ENCODE measurements around the gene CEP164.
"Not testable (repeated sequence)": the region's sequence is repeated elsewhere in the genome, so short reads cannot be mapped to it uniquely, and the experiment has no call there.

The CEP164 gene

DNA sequence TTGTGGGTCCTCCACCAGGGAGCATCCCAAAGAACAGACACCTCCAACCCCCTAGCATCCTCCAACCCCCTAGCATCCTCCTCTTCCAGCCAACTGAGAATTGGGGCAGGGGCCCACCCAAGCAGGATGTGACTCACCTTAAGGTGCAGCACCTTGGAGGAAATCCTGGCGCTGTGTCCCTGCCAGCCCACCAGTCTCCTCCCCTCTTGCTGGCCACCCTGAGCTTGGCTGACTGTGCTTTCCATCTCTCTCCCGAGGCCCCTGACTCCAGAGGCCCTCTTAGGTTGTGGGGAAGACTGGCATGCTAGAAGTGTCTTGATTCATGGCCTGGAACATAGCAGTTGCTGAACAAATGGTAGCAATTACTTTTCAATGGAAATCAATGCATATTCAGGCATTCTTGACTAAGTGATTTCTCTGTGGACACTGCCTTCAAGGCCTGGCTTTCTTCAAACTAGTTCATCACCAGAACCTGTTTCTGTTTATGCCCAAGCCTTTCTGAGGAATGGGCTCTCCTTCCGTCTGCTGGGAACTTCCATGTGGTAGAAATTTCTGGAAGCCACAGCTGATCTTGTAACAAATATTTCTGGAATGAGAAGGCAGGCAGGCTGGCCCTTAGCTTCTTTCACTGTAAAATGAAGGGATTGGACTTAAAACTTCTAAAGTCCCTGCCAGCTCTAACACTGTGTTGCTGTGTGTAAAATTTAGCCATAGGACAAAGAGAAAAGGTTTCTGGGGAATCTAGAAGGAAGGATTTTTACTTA is 60.5 kb downstream of the CEP164 start:
- H3K36me3 Mint-ChIP-seq (ENCODE audit: low read depth): peaks cover 16% of the 10 kb centered on the region
- H3K27me3 Mint-ChIP-seq (ENCODE audit: low read depth): no peaks in the 10 kb centered on the region
- no peaks in the 10 kb centered on the region for H3K9me3 Mint-ChIP-seq
- no peak overlapping the region for H3K4me3 Mint-ChIP-seq
- no peaks in the 10 kb centered on the region for H3K4me1 Mint-ChIP-seq (ENCODE audit: low read depth)
- no peak for DNase-seq (ENCODE audit: low spot score)
- H3K27ac Mint-ChIP-seq: no peak overlapping the region

DNA sequence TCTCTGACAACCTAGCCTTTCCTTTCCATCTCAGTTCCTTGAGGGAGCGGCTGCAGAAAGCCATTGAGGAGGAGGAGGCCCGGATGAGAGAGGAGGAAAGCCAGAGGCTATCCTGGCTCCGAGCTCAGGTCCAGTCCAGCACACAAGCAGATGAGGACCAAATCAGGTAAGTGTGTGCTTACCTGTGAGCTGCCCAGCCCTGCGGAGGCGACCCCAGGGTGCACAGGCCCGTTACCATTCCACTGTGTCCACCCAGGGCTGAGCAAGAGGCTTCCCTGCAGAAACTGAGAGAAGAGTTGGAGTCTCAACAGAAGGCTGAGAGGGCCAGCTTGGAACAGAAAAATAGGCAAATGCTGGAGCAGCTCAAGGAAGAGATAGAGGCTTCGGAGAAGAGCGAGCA is 63.1 kb downstream of the CEP164 start:
- H3K4me1 Mint-ChIP-seq (ENCODE audit: low read depth): no peaks in the 10 kb centered on the region
- no peak overlapping the region for H3K27ac Mint-ChIP-seq
- H3K36me3 Mint-ChIP-seq (ENCODE audit: low read depth): peaks cover 22% of the 10 kb centered on the region
- no peaks in the 10 kb centered on the region for H3K9me3 Mint-ChIP-seq
- DNase-seq (ENCODE audit: low spot score): no peak
- no peak overlapping the region for H3K4me3 Mint-ChIP-seq
- H3K27me3 Mint-ChIP-seq (ENCODE audit: low read depth): no peaks in the 10 kb centered on the region

DNA sequence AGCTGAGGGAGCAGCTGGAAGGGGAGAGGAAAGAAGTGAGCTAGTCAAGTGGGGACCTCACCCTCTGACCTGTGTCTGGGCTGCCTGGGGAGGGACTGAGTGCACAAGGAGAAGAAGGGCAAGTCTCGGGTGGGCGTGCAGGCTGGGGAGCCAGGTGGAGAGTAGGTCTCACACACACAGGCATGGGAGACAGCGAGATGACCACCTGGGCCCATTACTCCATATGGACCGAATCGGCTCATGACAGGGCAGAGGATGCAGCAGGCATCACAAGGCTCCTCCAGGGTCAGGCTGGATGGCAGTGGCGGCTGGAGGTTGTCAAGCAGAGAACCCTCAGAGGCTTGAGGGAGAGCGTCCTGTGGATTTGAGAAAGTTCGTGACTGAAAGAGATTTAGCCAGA is 63.5 kb downstream of the CEP164 start:
- Mint-ChIP-seq H3K9me3 (no peaks in the 10 kb centered on the region), H3K36me3 (ENCODE audit: low read depth) (peaks cover 24% of the 10 kb centered on the region), H3K27me3 (ENCODE audit: low read depth) (no peaks in the 10 kb centered on the region), H3K4me3 (no peak overlapping the region), H3K27ac (no peak overlapping the region), H3K4me1 (ENCODE audit: low read depth) (no peaks in the 10 kb centered on the region)
- no peak for DNase-seq (ENCODE audit: low spot score)

DNA sequence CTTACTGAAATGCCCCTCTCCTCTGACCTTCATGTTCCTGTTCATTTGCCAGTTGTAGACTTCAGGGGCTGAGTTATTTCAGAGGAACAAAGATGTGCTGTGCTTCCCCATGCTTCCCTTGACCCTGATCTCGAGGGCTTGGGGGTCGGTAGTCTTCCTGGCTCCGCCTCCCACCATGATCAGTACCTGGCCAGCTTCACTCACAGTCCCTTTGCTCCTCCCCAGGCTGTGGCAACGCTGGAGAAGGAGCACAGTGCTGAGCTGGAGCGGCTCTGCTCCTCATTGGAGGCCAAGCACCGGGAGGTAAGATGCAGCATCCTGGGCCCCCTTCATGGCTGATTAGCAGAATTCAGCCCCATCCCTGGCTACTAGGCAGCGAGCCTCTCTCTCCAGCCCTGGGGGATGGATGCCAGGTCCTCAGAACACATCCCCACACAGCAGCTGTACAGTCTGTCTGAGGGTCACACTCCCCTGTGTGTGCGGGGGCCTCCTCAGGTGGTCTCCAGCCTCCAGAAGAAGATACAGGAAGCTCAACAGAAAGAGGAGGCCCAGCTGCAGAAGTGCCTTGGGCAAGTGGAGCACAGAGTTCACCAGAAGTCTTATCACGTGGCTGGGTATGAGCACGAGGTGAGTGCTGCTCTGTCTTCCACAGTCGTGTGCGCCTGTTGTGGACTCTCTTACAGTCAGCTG is 64.5 kb downstream of the CEP164 start:
- DNase-seq (ENCODE audit: low spot score): no peak
- Mint-ChIP-seq H3K4me1 (ENCODE audit: low read depth) (no peaks in the 10 kb centered on the region), H3K4me3 (no peak overlapping the region), H3K27me3 (ENCODE audit: low read depth) (no peaks in the 10 kb centered on the region), H3K36me3 (ENCODE audit: low read depth) (peaks cover 33% of the 10 kb centered on the region), H3K27ac (no peak overlapping the region), H3K9me3 (no peaks in the 10 kb centered on the region)

DNA sequence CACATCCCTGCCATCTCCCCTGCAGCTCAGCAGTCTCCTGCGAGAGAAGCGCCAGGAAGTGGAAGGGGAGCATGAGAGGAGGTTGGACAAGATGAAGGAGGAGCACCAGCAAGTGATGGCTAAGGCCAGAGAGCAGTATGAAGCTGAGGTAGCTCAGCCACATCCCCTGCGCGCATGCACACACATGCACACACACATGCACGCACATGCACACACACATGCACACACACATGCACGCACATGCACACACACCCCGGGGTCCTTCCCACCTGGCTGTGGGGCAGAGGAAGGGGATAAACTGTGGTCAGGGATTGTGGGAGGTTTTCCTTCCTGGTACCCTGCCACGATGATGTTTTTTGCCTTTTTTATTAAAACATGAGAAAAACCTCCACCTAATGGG is 65.3 kb downstream of the CEP164 start:
- Mint-ChIP-seq H3K4me3 (no peak overlapping the region), H3K4me1 (ENCODE audit: low read depth) (no peaks in the 10 kb centered on the region), H3K9me3 (no peaks in the 10 kb centered on the region), H3K27ac (no peak overlapping the region), H3K36me3 (ENCODE audit: low read depth) (peaks cover 41% of the 10 kb centered on the region), H3K27me3 (ENCODE audit: low read depth) (no peaks in the 10 kb centered on the region)
- no peak for DNase-seq (ENCODE audit: low spot score)

DNA sequence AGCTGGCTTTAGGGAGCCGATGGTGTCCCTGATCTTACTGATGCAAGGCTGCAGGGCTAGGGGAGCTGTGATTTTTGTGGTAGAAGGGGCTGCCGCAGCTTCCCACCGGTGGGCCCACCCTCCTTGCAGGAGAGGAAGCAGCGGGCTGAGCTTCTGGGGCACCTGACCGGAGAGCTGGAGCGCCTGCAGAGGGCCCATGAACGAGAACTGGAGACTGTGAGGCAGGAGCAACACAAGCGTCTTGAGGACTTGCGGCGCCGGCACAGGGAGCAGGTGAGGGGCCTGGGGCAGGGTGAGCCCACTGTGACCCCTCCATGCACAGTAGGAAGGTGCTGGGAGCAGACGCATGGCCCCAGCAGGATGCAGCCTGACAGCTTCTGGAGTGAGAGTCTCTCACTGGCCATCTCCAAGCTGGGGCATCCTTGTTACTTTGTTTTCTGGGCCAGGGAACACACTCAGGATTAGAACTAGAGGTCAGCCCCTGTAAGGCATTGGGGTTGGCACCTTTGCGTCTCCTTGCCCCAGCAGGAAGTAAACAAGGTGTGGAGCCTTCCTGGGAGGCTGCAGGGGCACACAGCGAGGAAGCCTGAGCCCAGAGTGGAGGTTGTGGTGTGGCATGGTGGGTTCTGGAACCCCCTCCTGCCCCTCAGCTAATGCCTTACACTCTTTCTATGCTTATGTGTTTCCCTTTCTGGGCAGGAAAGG is 66.7 kb downstream of the CEP164 start:
- no peaks in the 10 kb centered on the region for H3K27me3 Mint-ChIP-seq (ENCODE audit: low read depth)
- no peaks in the 10 kb centered on the region for H3K4me1 Mint-ChIP-seq (ENCODE audit: low read depth)
- no peak overlapping the region for H3K4me3 Mint-ChIP-seq
- peaks cover under 1% of the 10 kb centered on the region for H3K9me3 Mint-ChIP-seq
- H3K36me3 Mint-ChIP-seq (ENCODE audit: low read depth): peaks cover 51% of the 10 kb centered on the region
- no peak overlapping the region for H3K27ac Mint-ChIP-seq
- DNase-seq (ENCODE audit: low spot score): no peak

DNA sequence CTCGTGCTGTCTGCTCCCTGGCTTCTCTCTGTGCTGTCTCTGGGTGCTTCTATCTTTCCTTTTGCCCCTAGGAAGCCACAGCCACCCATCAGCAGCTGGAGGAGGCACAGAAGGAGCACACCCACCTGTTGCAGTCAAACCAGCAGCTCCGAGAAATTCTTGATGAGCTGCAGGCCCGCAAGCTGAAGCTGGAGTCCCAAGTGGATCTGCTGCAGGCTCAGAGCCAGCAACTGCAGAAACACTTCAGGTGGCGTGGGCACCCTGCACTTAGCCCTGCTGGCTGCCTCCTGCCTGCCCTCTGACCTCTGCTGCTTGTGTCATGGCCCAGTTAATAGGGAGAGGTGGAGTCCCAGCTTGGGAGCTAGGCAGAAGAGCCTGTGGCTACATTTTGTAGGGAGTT is 67.8 kb downstream of the CEP164 start:
- Mint-ChIP-seq H3K36me3 (ENCODE audit: low read depth) (peaks cover 55% of the 10 kb centered on the region), H3K4me1 (ENCODE audit: low read depth) (peaks cover 2% of the 10 kb centered on the region)
- no peak for DNase-seq (ENCODE audit: low spot score)

DNA sequence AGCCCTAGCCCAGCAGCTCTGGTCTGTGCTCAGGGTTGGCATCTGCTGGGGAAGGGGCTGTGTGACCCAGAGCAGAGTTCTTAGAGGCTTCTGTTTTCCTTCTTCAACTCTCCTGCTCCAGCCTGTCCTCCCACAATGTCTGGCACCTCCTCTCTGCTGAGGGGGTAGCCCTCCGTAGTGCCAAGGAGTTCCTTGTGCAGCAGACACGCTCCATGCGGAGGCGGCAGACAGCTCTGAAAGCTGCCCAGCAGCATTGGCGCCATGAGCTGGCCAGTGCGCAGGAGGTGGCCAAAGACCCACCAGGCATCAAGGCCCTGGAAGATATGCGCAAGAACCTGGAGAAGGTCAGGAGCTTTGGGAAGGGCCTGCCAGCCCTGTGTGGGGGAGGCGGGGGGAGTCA is 69.3 kb downstream of the CEP164 start:
- no peak overlapping the region for H3K4me3 Mint-ChIP-seq
- H3K36me3 Mint-ChIP-seq (ENCODE audit: low read depth): peaks cover 58% of the 10 kb centered on the region
- H3K4me1 Mint-ChIP-seq (ENCODE audit: low read depth): peaks cover 10% of the 10 kb centered on the region
- peaks cover 4% of the 10 kb centered on the region for H3K9me3 Mint-ChIP-seq
- H3K27me3 Mint-ChIP-seq (ENCODE audit: low read depth): no peaks in the 10 kb centered on the region
- no peak overlapping the region for H3K27ac Mint-ChIP-seq
- DNase-seq (ENCODE audit: low spot score): no peak

More for the DNA sequence above, 67.8 kb downstream of the CEP164 start:
- Mint-ChIP-seq H3K9me3 (peaks cover 4% of the 10 kb centered on the region), H3K4me3 (no peak overlapping the region), H3K27me3 (ENCODE audit: low read depth) (no peaks in the 10 kb centered on the region), H3K27ac (no peak overlapping the region)

DNA sequence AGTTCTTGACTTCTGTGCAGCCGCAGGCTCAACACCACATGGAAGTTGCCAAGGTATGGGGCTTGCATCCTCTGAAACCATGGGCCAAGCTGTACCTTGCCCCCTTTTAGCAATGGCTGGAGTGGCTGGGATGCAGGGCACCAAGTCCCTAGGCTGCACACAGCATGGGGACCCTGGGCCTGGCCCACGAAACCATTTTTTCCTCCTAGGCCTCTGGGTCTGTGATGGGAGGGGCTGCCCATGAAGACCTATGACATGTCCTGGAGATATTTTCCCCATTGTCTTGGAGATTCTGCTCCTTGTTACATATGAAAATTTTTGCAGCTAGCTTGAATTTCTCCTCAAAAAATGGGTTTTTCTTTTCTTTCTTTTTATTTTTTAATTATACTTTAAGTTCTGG is 71.0 kb downstream of the CEP164 start:
- not testable (repeated sequence) for H3K4me3 Mint-ChIP-seq; H3K4me1 Mint-ChIP-seq (ENCODE audit: low read depth); H3K27ac Mint-ChIP-seq; DNase-seq (ENCODE audit: low spot score); H3K9me3 Mint-ChIP-seq; H3K27me3 Mint-ChIP-seq (ENCODE audit: low read depth)
- peaks cover 59% of the 10 kb centered on the region for H3K36me3 Mint-ChIP-seq (ENCODE audit: low read depth)

DNA sequence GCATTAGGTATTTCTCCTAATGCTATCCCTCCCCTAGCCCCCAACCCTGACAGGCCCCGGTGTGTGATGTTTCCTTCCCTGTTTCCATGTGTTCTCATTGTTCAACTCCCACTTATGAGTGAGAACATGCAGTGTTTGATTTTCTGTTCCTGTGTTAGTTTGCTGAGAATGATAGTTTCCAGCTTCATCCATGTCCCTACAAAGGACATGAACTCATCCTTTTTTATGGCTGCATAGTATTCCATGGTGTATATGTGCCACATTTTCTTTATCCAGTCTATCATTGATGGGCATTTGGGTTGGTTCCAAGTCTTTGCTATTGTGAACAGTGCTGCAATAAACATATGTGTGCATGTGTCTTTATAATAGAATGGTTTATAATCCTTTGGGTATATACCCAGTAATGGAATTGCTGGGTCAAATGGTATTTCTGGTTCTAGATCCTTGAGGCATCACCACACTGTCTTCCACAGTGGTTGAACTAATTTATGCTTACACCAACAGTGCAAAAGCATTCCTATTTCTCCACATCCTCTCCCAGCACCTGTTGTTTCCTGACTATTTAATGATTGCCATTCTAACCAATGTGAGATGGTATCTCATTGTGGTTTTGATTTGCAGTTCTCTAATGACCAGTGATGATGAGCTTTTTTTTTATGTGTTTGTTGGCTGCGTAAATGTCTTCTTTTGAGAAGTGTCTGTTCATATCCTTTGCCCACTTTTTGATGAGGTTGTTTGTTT is 71.6 kb downstream of the CEP164 start:
- H3K36me3 Mint-ChIP-seq (ENCODE audit: low read depth): peaks cover 60% of the 10 kb centered on the region
- not testable (repeated sequence) for H3K27me3 Mint-ChIP-seq (ENCODE audit: low read depth); H3K4me3 Mint-ChIP-seq; H3K27ac Mint-ChIP-seq; H3K9me3 Mint-ChIP-seq; H3K4me1 Mint-ChIP-seq (ENCODE audit: low read depth); DNase-seq (ENCODE audit: low spot score)

DNA sequence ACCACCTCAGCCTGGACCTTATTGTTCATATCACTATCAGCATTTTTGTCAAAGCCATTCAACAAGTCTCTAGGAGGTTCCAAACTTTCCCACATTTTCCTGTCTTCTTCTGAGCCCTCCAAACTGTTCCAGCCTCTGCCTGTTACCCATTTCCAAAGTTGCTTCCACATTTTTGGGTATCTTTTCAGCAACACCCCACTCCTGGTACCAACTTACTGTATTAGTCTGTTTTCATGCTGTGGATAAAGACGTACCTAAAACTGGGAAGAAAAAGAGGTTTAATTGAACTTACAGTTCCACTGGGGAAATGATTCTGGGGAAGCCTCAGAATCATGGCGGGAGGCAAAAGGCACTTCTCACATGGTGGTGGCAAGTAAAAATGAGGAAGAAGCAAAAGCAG is 78.2 kb downstream of the CEP164 start:
- not testable (repeated sequence) for H3K4me1 Mint-ChIP-seq (ENCODE audit: low read depth); H3K27me3 Mint-ChIP-seq (ENCODE audit: low read depth); H3K4me3 Mint-ChIP-seq; H3K27ac Mint-ChIP-seq; DNase-seq (ENCODE audit: low spot score)
- H3K9me3 Mint-ChIP-seq: peaks cover 14% of the 10 kb centered on the region
- H3K36me3 Mint-ChIP-seq (ENCODE audit: low read depth): peaks cover 36% of the 10 kb centered on the region

DNA sequence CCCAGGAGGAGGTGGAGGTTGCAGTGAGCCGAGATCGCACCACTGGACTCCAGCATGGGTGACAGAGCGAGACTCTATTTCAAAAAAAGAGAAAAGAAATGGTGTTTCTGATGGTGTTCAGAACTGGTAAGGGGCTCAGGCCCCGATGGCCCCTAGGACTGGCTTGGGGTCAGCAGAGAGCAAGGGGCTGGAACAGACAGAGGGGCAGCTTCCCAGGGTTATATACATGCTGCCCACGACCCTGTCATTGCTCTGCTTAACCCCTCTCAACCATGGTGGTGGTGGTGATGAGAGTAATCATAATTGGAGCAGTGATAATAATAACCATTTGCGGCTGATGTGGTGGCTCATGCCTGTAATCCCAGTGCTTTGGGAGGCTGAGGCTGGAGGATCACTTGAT is 79.4 kb downstream of the CEP164 start:
- H3K4me1 Mint-ChIP-seq (ENCODE audit: low read depth): no peaks in the 10 kb centered on the region
- peaks cover 14% of the 10 kb centered on the region for H3K9me3 Mint-ChIP-seq
- no peaks in the 10 kb centered on the region for H3K27me3 Mint-ChIP-seq (ENCODE audit: low read depth)
- no peak overlapping the region for H3K4me3 Mint-ChIP-seq
- DNase-seq (ENCODE audit: low spot score): no peak
- peaks cover 34% of the 10 kb centered on the region for H3K36me3 Mint-ChIP-seq (ENCODE audit: low read depth)
- no peak overlapping the region for H3K27ac Mint-ChIP-seq

DNA sequence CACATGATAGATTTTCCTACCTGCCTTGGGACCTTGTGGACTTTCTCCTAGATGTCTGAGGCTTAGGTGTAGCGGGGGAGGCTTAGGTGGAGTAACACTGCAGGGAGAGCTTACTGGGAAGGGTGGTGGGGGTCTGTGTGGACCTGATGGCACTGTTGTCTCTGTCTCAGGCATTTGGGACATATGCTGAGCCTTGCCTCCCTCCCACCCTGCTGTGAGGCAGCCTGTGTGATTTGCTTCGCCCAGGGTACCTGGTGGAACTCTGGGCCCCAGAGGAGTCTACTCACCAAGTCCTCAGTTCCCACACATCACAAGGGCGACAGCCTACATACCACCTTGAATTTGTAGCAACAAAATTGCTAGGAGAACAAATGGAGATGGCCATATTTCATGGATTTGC is 80.7 kb downstream of the CEP164 start:
- Mint-ChIP-seq H3K4me3 (no peak overlapping the region), H3K4me1 (ENCODE audit: low read depth) (no peaks in the 10 kb centered on the region), H3K27me3 (ENCODE audit: low read depth) (no peaks in the 10 kb centered on the region), H3K9me3 (peaks cover 14% of the 10 kb centered on the region), H3K36me3 (ENCODE audit: low read depth) (peaks cover 28% of the 10 kb centered on the region), H3K27ac (no peak overlapping the region)
- DNase-seq (ENCODE audit: low spot score): no peak

DNA sequence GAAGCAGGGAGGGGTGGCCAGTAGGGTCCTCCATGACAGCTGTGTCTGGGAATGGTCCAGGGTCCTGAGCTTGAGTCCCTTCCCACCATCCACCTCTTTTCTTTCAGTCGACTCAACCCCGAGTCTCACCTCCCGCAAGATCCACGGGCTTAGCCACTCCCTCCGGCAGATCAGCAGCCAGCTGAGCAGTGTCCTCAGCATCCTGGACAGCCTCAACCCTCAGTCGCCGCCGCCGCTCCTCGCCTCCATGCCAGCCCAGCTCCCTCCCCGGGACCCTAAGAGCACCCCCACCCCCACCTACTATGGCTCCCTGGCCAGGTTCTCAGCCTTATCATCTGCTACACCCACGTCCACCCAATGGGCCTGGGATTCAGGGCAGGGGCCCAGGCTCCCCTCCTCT is 81.9 kb downstream of the CEP164 start:
- peaks cover 14% of the 10 kb centered on the region for H3K9me3 Mint-ChIP-seq
- H3K4me1 Mint-ChIP-seq (ENCODE audit: low read depth): no peaks in the 10 kb centered on the region
- DNase-seq (ENCODE audit: low spot score): no peak
- no peaks in the 10 kb centered on the region for H3K27me3 Mint-ChIP-seq (ENCODE audit: low read depth)
- H3K4me3 Mint-ChIP-seq: no peak overlapping the region
- H3K27ac Mint-ChIP-seq: no peak overlapping the region
- peaks cover 20% of the 10 kb centered on the region for H3K36me3 Mint-ChIP-seq (ENCODE audit: low read depth)

All from T-helper 2 cell treated with Interferon-gamma antibody and Interleukin-4, amounts not matched to agents 5 μg/mL and 100 μg/mL, for 36 hours (primary cell).